Calu3 (cell line): ENCODE measurements around the gene CYBRD1. TPM values are rescaled to one million over a fixed set of nuclear protein-coding genes. Genes with fewer than 3 reads are reported as not detected.

Source experiments
- BruUV-seq: library from RNA; stranded (reverse); fragments of 400-500 nt; replicated peaks from 2 replicates; lab custom pipeline; 2021; lab: Mats Ljungman, UMichigan
- CTCF ChIA-PET: fragments of 300-600 bp; sonication (Branson Sonifier 250); formaldehyde crosslinking; loops from one replicate; lab custom pipeline; 2022; ENCODE audit warnings: antibody characterized with exemption; lab: Charles Lee
- DNase-seq: peaks from one replicate; pipeline ENCODE4 v3.0.0; 2022
- H3K27ac Mint-ChIP-seq: one replicate; pipeline ENCODE4 v1.8.0; 2022; ENCODE audit warnings: mixed read lengths; ENCODE audit not compliant: unreplicated experiment
- H3K27me3 Mint-ChIP-seq: one replicate; pipeline ENCODE4 v1.8.0; 2022; ENCODE audit warnings: mixed read lengths; ENCODE audit not compliant: unreplicated experiment
- H3K36me3 Mint-ChIP-seq: one replicate; pipeline ENCODE4 v1.8.0; 2022; ENCODE audit warnings: mild to moderate bottlenecking, moderate library complexity, mixed read lengths; ENCODE audit not compliant: insufficient read depth, unreplicated experiment
- H3K4me1 Mint-ChIP-seq: one replicate; pipeline ENCODE4 v1.8.0; 2022; ENCODE audit warnings: mild to moderate bottlenecking, low read depth, mixed read lengths; ENCODE audit not compliant: unreplicated experiment
- H3K4me3 Mint-ChIP-seq: one replicate; pipeline ENCODE4 v1.8.0; 2022; ENCODE audit warnings: mild to moderate bottlenecking, low read depth, moderate library complexity, mixed read lengths; ENCODE audit not compliant: unreplicated experiment
- H3K9me3 Mint-ChIP-seq: one replicate; pipeline ENCODE4 v1.8.0; 2022; ENCODE audit warnings: low read depth, mixed read lengths; ENCODE audit not compliant: unreplicated experiment
- CTCF ChIP-seq: fragments of 200-600 bp; IDR thresholded peaks from one replicate; pipeline ENCODE4 v1.8.0; 2022; ENCODE audit warnings: antibody characterized with exemption; ENCODE audit not compliant: unreplicated experiment
- intact Hi-C: fragments of 100-400 bp; cut with micrococcal nuclease; formaldehyde crosslinking; loops from one replicate; pipeline ENCODE4 v1.10.0; 2022; ENCODE audit not compliant: unreplicated experiment
- total RNA-seq: library from RNA; stranded (reverse); gene quantifications from 2 replicates; pipeline ENCODE4 v1.2.3, GENCODE V29; 2022

Gene CYBRD1
- total RNA-seq, 1 experiment from 2014 or later, result 2.6 TPM

DNA sequence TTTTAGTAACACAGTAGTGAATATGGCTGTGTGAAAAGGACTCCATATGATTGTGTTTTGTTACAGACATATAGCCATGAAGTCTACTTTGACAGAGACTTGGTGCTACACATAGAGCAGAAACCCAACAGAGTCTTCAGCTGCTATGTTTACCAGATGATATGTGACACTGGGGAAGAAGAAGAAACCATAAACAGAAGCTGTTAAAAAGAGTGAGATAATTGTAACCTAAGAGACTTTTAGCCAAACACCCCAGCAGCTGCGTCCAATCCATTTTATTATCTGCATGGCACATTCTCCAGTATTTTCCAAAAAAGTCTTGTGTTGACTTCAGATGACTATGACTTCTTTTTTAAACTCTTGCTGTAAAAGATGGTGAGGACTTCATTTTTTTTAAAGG lies 41.4 kb upstream of the CYBRD1 start:
- DNase-seq, result no peak
- CTCF ChIA-PET, result no interaction called here

DNA sequence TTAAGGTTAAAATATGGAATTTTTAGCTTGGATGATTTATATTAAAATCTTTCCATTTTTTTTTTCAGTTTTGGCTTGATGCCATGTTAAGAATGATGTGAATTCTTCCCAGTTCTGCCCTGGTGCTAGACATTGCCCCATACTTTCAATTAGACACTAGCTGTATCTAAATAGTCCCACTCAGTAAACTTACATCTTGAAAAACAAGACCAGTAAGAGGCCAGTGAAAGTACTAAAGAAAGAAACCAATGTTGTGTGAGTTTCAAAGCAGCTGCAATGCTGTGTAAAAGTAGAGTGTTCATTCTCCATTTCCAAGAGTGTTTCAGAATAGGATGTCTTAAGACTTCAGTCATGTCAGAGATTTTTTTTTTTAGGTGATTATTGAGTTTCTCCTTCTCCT lies 40.0 kb upstream of the CYBRD1 start:
- H3K4me3 Mint-ChIP-seq, result no peak overlapping the region
- H3K9me3 Mint-ChIP-seq, result no peaks in the 10 kb centered on the region
- intact Hi-C loops, result no loop called here
- no peak for DNase-seq
- CTCF ChIA-PET, result interaction anchor here (0.7 kb wide), 1 partner anchor 30 kb away, joined by 4 read pairs; no protein-coding TSS in a partner anchor
- no peaks in the 10 kb centered on the region for H3K4me1 Mint-ChIP-seq
- H3K27me3 Mint-ChIP-seq, result no peaks in the 10 kb centered on the region
- TF ChIP-seq CTCF, result no peak
- H3K36me3 Mint-ChIP-seq, result peaks cover 5% of the 10 kb centered on the region
- no TSS peak for BruUV-seq
- no peak overlapping the region for H3K27ac Mint-ChIP-seq

More for the DNA sequence above, 41.4 kb upstream of the CYBRD1 start:
- TF ChIP-seq CTCF, result no peak
- H3K27ac Mint-ChIP-seq, result no peak overlapping the region
- no peaks in the 10 kb centered on the region for H3K9me3 Mint-ChIP-seq
- intact Hi-C loops, result no loop called here
- H3K36me3 Mint-ChIP-seq, result peaks cover 5% of the 10 kb centered on the region
- H3K4me3 Mint-ChIP-seq, result no peak overlapping the region
- no TSS peak for BruUV-seq
- H3K4me1 Mint-ChIP-seq, result no peaks in the 10 kb centered on the region
- no peaks in the 10 kb centered on the region for H3K27me3 Mint-ChIP-seq

GRCh38 chr2:171482877-171483276 lies 39.4 kb upstream of the CYBRD1 start:
- Mint-ChIP-seq H3K4me1 (no peaks in the 10 kb centered on the region), H3K27me3 (no peaks in the 10 kb centered on the region), H3K9me3 (no peaks in the 10 kb centered on the region), H3K27ac (no peak overlapping the region), H3K4me3 (no peak overlapping the region), H3K36me3 (peaks cover 5% of the 10 kb centered on the region)
- no TSS peak for BruUV-seq
- DNase-seq, result no peak
- CTCF ChIA-PET, result interaction anchor here (0.7 kb wide), 1 partner anchor 31 kb away, joined by 4 read pairs; no protein-coding TSS in a partner anchor
- intact Hi-C loops, result no loop called here
- no peak for TF ChIP-seq CTCF

GRCh38 chr2:171483793-171484192 lies 38.5 kb upstream of the CYBRD1 start:
- BruUV-seq, result no TSS peak
- H3K9me3 Mint-ChIP-seq, result no peaks in the 10 kb centered on the region
- intact Hi-C loops, result no loop called here
- no peak overlapping the region for H3K27ac Mint-ChIP-seq
- H3K4me1 Mint-ChIP-seq, result no peaks in the 10 kb centered on the region
- TF ChIP-seq CTCF, result no peak
- H3K36me3 Mint-ChIP-seq, result peaks cover 5% of the 10 kb centered on the region
- DNase-seq, result no peak
- H3K27me3 Mint-ChIP-seq, result no peaks in the 10 kb centered on the region
- H3K4me3 Mint-ChIP-seq, result no peak overlapping the region
- CTCF ChIA-PET, result no interaction called here
